Lower leg skin (tissue), 3 donors: ENCODE data around the gene ACSL3.

ENCODE experiments used
- POLR2A ChIP-seq, 2 donors: fragments of 450-650 bp; IDR thresholded peaks; one replicate each; pipeline ENCODE4 v1.6.1; 2016 to 2017; ENCODE audit warnings: antibody characterized with exemption in 2 of 2, mild to moderate bottlenecking in 1 of 2, moderate library complexity in 1 of 2
- TF ChIP-seq, protein P1 (sequence below), 3 donors: fragments of 450-650 bp; IDR thresholded peaks; one replicate each; pipeline ENCODE4 v1.5.1; 2016; ENCODE audit warnings: antibody characterized with exemption in 3 of 3, mild to moderate bottlenecking in 3 of 3, moderate library complexity in 2 of 3

- TF ChIP-seq, protein P1, sequence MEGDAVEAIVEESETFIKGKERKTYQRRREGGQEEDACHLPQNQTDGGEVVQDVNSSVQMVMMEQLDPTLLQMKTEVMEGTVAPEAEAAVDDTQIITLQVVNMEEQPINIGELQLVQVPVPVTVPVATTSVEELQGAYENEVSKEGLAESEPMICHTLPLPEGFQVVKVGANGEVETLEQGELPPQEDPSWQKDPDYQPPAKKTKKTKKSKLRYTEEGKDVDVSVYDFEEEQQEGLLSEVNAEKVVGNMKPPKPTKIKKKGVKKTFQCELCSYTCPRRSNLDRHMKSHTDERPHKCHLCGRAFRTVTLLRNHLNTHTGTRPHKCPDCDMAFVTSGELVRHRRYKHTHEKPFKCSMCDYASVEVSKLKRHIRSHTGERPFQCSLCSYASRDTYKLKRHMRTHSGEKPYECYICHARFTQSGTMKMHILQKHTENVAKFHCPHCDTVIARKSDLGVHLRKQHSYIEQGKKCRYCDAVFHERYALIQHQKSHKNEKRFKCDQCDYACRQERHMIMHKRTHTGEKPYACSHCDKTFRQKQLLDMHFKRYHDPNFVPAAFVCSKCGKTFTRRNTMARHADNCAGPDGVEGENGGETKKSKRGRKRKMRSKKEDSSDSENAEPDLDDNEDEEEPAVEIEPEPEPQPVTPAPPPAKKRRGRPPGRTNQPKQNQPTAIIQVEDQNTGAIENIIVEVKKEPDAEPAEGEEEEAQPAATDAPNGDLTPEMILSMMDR (IDR thresholded peaks at IDR 0.05) = no peak
- TF ChIP-seq POLR2A (IDR thresholded peaks at IDR 0.05) = no peak
Observed at GRCh38 chr2:222949073-222949472, 88.2 kb downstream of the ACSL3 start.
